Measurements from ENCODE around the gene SDR9C7.
"Not testable (repeated sequence)": the region's sequence is repeated elsewhere in the genome, so short reads cannot be mapped to it uniquely, and the experiment has no call there.

Gene SDR9C7

DNA sequence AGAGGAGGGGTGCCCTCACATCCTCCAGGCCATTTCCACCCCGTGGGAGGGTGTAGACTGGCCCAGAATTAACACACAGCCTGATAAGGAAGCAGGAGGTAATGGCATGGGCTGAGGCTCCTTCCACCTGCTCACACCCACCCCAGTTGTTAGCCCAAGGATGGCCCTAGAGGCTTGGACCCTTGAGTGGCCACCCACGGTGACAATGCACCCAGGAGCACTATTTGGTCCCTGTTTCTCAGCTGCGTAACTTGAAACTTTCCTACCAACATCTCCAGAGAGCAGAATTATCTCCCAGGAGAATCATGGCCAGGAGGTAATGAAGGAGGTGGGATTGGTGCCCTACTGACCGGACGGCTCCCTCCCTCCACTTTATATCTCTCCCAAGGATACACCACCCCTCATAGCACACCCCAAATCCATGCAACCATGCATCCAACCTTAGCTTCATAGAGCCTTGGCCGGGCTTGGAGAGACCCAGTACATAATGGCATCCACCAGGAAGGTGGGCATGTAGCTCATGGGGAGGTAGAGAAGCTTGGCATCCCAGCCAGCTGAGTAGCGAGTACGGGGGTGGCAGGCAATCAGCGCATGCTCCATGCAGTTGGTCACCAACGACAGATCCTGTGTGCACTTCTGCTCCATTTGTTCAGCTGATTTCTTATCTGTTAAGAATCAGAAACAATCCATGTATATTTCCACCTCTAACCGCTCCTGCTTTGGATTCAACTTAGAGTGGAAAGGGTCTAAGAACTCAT is 17.6 kb upstream of the SDR9C7 start:
- no peak for DNase-seq

DNA sequence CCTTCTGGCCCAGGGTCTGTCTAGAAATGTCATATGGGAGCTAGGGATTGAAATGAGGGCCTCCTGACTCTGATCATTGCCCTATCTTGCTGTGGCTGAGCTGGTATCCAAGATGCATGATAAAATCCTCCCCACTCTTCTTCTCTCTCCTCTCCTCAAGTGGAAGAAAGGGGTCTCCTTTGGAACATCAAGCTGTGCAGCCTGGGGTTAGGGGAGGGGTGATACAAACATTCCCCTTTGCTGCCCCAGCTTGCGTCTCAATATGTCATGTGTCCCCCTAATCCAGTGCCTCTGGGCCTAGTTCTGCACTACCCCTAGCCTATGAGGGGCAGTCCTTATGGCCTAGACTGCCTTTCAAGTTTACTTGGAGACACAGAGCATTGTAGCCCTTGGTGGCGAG is 14.7 kb upstream of the SDR9C7 start:
- no peak for DNase-seq

DNA sequence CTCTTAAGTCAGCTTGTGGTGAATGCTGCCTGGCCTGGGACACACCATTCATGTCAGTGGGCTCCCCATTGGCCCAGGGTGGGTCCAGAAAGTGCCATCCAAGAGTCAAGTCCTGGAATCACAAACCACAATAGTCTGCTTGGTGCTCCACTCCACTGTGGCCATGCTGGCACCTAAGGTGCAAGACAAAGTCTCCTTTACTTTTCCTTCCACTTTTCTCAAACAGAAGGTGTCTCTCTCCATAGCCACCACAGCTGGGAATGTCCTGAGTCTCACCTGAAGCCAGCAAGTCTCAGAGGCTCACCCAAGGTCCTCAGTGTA is 14.2 kb upstream of the SDR9C7 start:
- no peak for DNase-seq

DNA sequence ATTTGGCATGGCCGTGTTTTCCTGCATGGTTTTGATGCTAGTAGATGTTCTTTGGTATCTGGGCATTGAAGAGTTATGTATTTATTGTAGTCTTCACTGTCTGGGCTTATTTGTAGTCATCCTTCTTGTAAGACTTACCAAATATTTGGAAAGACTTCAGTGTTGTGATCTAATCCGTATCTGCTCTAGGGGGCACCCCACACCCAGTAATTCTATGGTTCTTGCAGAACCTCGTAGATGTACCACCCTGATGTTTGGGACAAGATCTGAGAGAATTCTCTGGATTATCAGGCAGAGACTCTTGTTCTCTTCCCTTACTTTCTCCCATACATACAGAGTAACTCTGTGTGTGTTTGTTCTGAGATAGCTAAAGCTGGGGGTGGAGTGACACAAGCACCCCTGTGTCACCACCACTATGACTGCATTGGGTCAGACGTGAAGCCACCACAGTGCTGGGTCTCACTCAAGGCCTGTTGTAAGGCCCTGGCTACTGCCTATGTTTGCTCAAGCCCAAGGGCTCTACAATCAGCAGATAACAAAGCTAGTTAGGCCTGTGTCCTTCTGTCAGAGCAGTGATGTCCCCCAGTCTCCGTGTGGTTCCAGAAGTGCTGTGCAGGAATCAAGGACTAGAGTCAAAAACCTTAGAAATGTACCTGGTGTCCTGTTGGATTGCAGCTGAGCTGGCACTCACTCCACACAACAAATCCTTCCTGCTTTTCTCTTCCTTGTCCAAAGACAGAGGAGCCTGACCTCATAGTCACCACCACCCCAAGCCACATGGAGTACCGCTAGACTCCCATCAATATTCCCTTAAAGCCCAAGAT is 13.6 kb upstream of the SDR9C7 start:
- DNase-seq: no peak

DNA sequence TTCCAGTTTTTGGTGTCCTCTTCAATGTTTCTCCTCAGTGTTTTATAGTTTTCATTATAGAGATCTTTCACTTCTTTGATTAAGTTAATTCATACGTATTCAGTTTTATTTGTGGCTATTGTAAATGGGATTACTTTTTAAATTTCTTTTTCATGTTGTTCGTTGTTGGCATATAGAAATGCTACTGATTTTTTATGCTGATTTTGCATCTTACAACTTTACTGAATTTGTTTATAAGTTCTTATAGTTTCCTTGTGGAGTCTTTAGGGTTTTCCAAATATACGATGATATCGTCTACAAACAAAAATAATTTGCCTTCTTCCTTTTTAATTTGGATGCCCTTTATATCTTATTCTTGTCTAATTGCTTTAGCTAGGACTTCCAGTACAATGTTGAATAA is 9.7 kb upstream of the SDR9C7 start:
- no peak for DNase-seq

DNA sequence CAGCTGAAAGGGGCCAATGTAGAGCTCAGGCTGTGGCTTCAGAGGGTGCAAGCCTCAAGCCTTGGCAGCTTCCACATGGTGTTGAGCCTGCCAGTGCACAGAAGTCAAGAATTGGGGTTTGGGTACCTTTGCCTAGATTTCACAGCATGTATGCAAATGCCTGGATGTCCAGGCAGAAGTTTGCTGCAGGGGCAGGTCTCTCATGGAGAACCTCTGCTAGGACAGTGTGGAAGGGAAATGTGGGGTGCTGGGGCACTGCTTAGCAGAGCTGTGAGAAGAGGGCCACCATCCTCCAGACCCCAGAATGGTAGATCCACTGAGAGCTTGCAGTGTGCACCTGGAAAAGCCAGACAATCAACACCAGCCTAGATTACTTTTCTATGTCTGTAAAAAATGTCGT is 9.2 kb upstream of the SDR9C7 start:
- DNase-seq: not testable (repeated sequence)

DNA sequence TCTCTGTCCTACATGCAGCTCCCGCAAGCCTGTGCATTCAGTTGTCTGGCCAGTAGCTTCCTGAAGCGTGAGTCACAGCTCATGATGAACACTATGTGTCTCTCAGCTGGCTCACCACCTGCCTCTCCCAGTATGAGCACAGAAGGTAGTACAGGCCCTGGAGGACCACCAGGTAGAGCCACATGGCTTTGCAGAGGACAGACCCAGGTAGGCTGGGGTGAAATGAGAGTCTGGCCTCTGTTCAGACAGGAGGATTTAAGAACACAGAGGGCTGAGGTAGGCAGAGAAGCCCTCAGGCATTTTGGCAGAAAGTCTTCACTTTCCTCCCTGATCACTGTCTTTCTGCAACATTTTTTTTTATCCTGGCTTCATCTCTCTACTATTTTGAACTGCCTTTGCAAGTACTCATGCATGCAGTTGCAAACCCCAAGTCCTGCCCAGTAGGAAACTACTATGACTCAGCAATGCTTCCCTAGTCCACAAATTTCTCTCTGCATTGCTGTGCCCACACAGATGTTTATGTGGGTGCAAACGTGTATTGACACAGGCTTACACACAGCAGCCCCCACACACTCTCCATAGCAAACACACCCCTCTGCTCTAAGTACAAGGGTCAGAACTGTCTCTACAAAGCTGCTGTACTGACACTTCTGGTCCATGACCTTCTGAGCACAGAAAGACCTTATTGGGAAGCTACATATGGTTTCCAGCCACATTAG is 7.2 kb upstream of the SDR9C7 start:
- no peak for DNase-seq

DNA sequence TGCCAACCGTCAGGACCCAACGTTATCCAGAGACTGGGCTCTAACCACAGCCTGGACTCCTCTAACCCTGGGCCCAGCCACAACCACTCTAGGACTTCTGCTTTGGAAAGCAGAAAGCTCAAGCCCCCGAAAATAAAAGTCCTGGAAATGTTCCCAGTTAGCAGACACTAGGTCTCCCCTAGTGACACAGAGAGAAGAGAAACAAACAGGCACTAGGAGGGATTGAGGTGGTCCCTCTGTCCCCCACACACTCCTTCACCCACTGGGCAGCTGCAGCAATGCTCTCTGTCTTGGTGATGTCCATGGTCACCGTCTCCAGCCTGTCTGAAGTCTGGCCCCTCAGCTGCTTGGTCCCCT is 6.7 kb upstream of the SDR9C7 start:
- not testable (repeated sequence) for DNase-seq

DNA sequence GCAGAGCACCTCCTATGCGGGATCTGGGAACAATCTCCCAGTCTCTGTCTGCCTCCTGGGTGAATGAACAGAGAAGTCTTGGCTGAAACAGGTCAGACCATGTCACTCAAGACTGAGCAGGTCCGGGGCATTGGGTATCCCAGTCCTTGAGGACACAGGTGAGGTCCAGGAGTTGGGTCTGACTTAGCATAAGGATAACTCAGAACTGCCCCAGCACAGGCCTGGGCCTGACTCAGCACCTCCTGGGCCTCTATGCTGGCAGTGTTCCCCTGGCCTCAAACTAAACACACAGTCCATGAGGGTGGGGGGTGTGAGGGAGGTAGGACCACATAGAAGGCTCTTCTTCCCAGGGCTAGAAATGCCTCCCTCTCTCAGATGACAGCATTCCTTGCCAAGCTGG is 1.5 kb upstream of the SDR9C7 start:
- DNase-seq: no peak

DNA sequence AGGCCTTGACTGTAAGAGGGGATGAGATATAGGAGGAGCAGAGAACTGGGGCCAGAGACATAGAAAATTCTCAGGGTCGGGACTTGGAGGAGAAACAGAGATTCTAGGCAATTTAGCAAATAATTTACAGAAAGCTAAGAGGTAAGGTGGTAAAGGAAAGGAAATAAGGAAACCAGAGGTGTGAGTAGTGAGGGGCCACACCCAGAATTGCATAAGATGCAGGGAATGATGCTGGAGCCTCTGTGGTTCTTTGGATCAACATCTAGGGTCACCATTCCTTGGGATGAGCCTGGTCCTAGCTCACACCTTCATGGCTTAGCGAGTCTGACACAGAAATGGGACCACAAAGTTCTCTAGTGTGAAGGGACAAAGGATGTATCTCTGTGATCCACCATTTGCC is 949 bp upstream of the SDR9C7 start:
- no peak for DNase-seq

DNA sequence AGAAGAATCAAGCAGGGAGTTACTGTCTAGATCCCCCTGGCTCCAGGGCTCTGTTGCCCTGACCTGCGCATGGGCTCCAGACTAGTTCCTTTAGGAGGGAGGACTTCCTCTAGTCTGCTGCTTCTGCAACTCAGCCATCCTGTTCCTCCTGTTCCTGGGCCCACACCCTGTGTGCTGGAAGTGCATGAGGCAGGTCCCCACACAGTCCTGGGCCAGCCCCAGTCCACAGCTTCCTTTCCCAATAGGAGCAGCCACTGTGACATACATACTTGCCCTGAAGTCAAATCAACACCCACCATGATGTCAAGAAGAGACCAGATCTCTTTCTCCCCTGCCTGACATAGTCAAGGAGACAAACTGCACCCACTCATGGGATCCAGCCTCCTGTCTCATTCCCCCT is 1.3 kb downstream of the SDR9C7 start:
- no peak for DNase-seq

DNA sequence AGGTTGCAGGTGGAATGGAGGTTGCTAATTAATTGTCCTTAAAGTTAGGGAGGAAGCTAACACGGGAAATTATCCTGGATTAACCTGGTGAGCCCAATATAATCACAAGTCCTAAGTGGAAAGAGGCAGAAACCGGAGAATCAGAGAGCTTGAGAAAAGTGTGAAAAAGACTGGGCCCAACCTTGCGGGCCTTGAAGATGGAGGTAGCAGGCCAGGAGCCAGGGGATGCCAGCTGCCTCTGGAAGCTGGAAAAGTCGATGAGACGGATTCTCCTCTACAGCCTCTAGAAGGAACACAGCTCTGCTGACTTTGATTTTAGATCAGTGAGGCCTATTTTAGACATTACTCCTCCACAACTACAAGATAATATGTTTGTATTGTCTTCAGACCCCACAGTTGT is 2.1 kb downstream of the SDR9C7 start:
- DNase-seq: no peak

DNA sequence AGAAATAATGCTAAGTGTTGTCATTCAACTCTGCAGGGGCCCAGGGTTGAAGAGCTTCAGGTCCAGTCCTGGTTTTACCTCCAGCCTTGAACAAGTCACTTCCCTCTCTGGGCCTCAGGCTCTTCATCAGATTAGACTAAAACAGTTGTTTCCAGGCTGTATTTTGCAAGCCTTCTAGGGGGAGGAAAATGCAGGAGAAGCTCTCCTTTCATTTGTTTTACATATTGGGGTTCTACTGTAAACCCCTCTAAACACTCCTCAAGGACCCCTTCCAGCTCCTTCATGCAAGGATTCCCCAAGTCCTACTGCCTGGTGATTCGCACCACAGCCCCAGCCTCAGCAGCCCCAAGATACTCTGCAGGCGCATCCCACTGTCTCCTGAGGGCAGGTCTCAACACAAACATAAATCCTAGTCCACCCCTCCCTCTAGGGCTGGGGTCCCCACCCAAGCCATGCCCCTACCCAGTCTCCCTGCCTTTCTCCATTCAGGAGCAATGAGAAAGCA is 2.7 kb downstream of the SDR9C7 start:
- DNase-seq: no peak

DNA sequence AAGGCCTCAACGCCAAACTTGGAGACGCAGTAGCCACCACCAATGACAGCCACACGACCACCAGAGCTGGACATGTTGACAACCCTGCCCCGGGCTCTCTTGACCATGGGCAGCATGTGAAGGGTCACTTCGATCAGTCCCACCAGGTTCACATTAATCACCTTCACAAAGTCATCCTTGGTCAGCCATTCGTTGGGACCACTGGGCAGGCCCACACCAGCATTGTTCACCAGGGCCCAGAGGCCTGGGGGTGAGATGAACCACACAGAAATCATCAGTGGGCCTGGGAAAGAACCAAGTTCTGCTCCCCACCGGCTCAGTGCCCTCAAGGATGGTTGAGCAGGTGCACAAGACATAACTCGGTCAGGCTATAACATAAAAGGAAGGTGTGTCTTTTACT is 4.0 kb downstream of the SDR9C7 start:
- no peak for DNase-seq

DNA sequence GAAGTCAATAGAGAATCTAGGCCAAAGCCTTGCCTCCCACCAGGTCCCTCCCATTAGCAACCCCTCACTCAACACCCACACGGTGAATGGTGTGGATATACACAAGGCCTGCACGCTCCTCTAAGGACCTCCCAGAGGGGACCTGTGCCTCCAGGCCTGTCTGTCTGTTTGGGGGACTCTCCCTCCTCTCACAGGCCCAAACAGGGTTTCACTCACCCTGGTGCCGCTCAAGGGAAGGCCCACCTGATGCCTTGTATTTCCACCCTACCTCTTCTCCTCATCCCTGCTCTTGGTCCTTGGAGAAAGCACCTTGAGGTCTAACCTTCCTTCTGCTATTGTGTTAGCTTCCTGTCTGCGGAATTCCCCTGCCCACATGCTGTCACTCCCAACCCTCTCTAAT is 4.4 kb downstream of the SDR9C7 start:
- no peak for DNase-seq

DNA sequence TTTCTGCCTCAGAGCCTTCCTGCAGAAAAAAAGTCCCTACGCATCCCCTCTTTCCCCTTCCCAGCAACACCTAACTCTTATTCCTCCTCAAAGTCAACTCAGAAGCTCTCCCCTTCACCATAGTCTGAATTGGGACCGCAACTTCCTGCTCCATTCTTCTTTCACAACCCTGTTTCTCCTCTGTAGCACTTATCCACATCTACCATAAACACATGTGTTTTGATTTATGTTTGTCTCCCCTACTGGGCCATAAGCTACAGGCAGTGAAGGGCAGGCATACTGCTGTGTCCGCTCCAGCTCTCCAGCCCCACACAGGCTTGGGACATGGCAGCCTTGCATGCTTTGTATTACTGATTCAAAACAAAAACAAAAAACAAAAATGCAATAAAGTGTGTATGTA is 5.9 kb downstream of the SDR9C7 start:
- DNase-seq: no peak

DNA sequence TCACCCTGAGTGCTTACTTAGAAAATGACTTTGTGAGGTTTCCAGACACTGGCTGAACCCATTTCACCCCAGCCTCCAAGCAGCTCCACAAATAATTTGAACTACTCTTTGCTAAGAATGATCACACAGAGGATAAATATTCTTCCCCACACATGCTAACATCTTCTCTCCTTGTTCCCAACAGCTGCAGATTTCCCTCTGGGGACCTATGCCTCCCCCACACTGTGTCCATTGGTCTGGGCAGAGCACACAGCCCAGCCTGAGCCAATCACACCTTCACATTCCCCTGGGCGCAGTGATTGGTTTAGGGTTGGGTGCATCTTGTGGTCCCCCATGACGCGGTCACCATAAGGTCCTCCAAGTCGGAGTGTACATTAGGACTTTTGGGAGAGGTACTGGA is 6.9 kb downstream of the SDR9C7 start:
- DNase-seq: no peak

DNA sequence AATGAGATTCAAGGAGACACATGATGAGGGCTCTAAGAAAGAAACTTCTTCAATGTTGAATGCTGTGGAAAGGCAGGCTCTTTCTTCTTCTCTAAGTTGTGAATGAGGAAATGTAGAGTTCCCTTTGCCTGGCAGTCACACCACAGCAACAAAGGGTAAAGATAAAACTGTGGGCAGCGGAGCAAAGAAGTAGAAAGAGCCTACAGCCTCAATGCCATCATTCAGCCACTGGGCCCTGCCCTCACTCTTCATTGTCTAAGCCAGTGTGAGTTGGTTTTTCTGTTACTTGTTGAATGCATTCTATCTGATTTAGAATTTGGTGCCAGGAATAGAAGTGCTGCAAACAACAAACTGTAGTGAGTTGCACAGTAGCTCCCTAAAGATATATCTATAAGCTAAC is 12.2 kb downstream of the SDR9C7 start:
- no peak for DNase-seq

DNA sequence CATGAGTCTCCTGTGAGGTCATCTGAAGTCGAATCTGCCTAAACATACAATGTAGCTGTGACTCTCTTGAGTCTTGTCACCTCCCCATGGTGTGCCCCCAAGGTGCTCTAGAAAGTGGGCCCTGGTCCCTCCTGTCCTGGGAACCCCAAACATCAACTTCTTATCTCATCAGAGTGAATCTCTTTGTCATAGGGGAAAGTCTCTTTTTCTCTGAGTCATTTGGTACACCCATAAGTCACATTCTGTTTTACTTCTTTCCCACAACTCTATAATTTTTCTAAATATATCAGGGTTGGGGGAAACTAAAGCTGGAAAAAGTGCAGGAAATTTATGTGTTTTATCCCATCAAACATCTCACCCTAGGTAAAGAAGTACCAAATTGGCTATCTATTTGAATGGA is 12.9 kb downstream of the SDR9C7 start:
- DNase-seq: no peak

DNA sequence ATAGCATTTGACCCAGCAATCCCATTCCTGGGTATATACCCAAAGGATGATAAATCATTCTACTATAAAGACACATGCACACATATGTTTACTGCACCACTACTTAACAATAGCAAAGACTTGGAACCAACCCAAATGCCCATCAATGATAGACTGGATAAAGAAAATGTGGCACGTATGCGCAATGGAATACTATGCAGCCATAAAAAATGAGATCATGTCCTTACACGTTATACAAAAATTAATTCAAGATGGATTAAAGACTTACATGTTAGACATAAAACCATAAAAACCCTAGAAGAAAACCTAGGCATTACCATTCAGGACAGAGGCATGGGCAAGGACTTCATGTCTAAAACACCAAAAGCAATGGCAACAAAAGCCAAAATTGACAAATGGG is 16.1 kb downstream of the SDR9C7 start:
- not testable (repeated sequence) for DNase-seq

DNA sequence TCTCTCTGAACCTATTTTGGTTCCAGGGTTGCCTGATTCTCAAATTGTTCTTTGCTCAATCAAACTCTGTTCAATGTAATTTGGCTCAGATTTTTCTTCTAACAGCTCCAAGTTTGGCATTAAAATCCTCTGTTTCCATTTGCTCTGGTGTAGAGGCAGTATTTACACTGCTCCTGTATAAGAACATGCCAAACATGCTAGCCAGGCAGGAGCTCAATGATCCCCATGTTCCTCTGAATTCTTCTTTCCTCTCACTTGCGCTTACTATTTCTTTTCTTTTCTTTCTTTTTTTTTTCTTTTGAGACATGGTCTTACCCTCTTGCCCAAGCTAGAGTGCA is 17.2 kb downstream of the SDR9C7 start:
- DNase-seq: no peak

DNA sequence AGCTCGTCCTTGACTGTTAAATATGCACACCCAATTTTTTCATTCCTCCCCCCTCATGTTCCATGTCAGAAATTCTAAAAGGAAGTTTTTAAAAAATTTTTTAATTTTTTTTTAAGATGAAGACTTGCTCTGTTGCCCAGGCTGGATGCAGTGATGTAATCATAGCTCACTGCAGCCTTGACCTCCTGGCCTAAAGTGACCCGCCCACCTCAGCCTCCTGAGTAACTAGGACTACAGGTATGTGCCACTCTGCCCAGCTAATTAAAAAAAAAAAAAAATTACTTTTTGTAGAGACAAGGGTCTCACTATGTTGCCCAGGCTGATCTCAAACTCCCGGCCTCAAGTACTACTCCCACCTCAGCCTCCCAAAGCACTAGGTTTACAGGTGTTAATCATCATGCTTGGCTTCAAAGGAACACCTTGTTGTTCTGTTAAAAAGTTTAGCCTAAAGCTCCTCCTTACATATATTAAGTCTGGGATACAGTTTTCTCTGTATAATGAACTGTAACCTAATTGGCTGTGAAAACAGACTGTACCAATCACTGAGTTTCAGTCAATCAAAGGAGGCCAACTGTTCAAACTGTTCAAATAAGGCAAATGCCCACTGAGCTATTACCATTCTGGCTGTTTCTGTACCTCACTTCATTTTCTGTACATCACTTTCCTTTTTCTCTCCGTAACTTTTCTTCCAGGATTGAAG is 17.8 kb downstream of the SDR9C7 start:
- no peak for DNase-seq

DNA sequence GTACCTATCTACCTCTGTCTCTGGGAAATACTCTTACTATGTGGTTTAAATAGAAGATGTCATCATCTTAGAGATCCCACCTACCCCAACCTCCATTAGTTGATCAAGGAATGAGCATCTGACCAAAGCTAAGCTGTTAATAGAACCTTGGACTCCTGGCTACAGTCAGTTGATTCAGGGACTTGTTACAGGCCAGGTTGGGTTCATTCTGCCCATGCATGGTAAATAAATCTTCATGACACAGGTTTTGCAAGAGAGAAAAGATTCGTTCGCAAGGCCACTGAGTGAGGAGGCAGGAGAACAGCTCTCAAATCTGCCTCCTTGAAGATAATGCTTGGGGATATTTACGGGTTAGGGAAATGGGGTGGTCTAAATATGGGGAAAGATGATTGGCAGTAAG is 19.5 kb downstream of the SDR9C7 start:
- no peak for DNase-seq

DNA sequence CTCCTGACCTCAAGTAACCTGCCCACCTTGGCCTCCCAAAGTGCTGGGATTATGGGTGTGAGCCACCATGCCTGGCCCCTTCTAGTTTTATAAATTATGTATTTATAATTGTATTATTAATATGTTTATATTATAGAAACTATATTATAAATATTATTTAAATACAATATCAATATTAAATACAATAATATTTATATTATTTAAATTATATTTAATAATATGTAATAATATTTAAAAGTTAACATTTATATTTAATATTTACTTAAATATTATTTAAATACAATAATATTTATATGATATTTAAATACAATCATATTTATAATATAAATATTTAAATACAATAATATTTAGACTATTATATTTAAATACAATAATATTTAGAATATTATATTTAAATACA is 20.0 kb downstream of the SDR9C7 start:
- no peak for DNase-seq

All from NCI-H2171 (cell line).